Suprapubic skin (tissue), 3 donors: Measurements from ENCODE around the gene TMTC1.

Experiments
- EP300 ChIP-seq: sonication (generic); formaldehyde crosslinking; IDR thresholded peaks from one replicate; pipeline ENCODE4 v1.6.1; 2017; ENCODE audit warnings: antibody characterized with exemption
- POLR2A ChIP-seq, 2 donors: fragments of 450-650 bp; IDR thresholded peaks; one replicate each; pipeline ENCODE4 v1.6.1; 2017; ENCODE audit warnings: antibody characterized with exemption in 2 of 2, mild to moderate bottlenecking in 2 of 2, moderate library complexity in 2 of 2
- TF ChIP-seq, protein P1 (sequence below), 2 donors: fragments of 200-600 bp in 1 of 2; fragments of 450-650 bp in 1 of 2; sonication (generic) in 1 of 2; IDR thresholded peaks; one replicate each; pipeline ENCODE4 v1.5.1; 2016 to 2019; ENCODE audit warnings: antibody characterized with exemption in 2 of 2, mild to moderate bottlenecking in 1 of 2, moderate library complexity in 1 of 2

DNA sequence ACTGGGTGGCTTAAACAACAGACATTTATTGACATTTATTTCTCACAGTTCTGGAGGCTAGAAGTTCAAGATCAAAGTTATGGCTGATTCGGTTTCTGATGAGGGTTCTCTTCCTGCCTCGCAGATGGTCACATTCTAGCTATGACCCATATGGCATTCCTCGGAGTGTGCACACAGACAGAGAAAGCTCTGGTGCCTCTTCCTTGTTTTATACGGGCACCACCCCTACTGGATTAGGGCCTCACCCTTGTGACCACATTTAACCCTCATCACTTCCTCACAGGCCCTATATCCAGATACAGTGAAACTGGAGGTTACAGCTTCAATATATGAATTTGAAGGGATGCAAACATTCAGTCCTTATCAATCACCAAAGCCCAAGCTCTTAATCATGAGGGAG lies 209.2 kb downstream of the TMTC1 start:
- TF ChIP-seq, protein P1, sequence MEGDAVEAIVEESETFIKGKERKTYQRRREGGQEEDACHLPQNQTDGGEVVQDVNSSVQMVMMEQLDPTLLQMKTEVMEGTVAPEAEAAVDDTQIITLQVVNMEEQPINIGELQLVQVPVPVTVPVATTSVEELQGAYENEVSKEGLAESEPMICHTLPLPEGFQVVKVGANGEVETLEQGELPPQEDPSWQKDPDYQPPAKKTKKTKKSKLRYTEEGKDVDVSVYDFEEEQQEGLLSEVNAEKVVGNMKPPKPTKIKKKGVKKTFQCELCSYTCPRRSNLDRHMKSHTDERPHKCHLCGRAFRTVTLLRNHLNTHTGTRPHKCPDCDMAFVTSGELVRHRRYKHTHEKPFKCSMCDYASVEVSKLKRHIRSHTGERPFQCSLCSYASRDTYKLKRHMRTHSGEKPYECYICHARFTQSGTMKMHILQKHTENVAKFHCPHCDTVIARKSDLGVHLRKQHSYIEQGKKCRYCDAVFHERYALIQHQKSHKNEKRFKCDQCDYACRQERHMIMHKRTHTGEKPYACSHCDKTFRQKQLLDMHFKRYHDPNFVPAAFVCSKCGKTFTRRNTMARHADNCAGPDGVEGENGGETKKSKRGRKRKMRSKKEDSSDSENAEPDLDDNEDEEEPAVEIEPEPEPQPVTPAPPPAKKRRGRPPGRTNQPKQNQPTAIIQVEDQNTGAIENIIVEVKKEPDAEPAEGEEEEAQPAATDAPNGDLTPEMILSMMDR (IDR thresholded peaks at IDR 0.05) = no peak
- no peak for TF ChIP-seq POLR2A (IDR thresholded peaks at IDR 0.05)
- no peak for TF ChIP-seq EP300
